Measurements from ENCODE around the gene LPIN1. TPM values are rescaled to one million over a fixed set of nuclear protein-coding genes. Genes with fewer than 3 reads are reported as not detected.

Gene LPIN1
- polyA plus RNA-seq, 2 of the 4 experiments (the other 2 are of a cell fraction) = 19.2 to 27.5 TPM

GRCh38 chr2:11784747-11785610, 38.5 kb downstream of the LPIN1 start:
- ATAC-seq (peak; percentile 70 to 96; a peak in 5 of 6 replicates), FAIRE-seq (no peak), DNase-seq (ENCODE audit: low read depth in 1 of 2, low spot score in 1 of 2) (peak; percentile 34 to 65)
- CTCF ChIA-PET = interaction anchor here (0.7 to 18.1 kb wide), 51 partner anchors 8 to 1222 kb away, joined by 3 to 700 read pairs (median 5); partner anchors contain the start of gene LPIN1
- TF ChIP-seq RAD21 (conservative IDR thresholded peaks at IDR 0.05 in 1 of 2, IDR thresholded peaks at IDR 0.05 in 1 of 2) (peak; percentile 27 to 64; a peak in 4 of 5 replicates), NR3C1 (IDR thresholded peaks at IDR 0.05) (no peak), CTCF (IDR thresholded peaks at IDR 0.05) (peak; percentile 92), SMC3 (IDR thresholded peaks at IDR 0.05) (peak; percentile 85)
- POLR2A ChIA-PET = no interaction called here
- H3K27ac ChIP-seq = no peak overlapping the region
- no peak overlapping the region for H3K4me3 ChIP-seq
- 56% methylated on average over 34 of the region's 50 CpGs for WGBS (ENCODE audit: missing lambda C conversion rate)
- H3K4me1 ChIP-seq = no peaks in the 10 kb centered on the region
- no peaks in the 10 kb centered on the region for H3K9me3 ChIP-seq
- H3K4me2 ChIP-seq = peak overlapping the region; percentile 43

GRCh38 chr2:11785611-11785940, 39.1 kb downstream of the LPIN1 start:
- ChIA-PET CTCF (interaction anchor here (0.8 to 18.1 kb wide), 39 partner anchors 8 to 1221 kb away, joined by 3 to 700 read pairs (median 7); partner anchors contain the start of gene LPIN1), POLR2A (no interaction called here)
- 96% methylated on average over 9 of the region's 9 CpGs for WGBS (ENCODE audit: missing lambda C conversion rate)
- Histone ChIP-seq H3K4me1 (no peaks in the 10 kb centered on the region), H3K9me3 (no peaks in the 10 kb centered on the region), H3K27ac (no peak overlapping the region), H3K4me2 (no peak overlapping the region), H3K4me3 (no peak overlapping the region)
- DNase-seq (ENCODE audit: low read depth in 1 of 2, low spot score in 1 of 2) = no peak
- ATAC-seq = no peak
- TF ChIP-seq HES2 (IDR thresholded peaks at IDR 0.05) = no peak
- FAIRE-seq = no peak

GRCh38 chr2:11786191-11786590, 39.8 kb downstream of the LPIN1 start:
- ATAC-seq (no peak), FAIRE-seq (no peak), DNase-seq (ENCODE audit: low read depth in 1 of 2, low spot score in 1 of 2) (no peak)
- POLR2A ChIA-PET = no interaction called here
- no peaks in the 10 kb centered on the region for H3K4me1 ChIP-seq
- CTCF ChIA-PET = interaction anchor here (1.2 to 18.1 kb wide), 15 partner anchors 10 to 1221 kb away, joined by 3 to 700 read pairs (median 13); no protein-coding TSS in a partner anchor
- 96% methylated on average over 7 of the region's 9 CpGs for WGBS (ENCODE audit: missing lambda C conversion rate)
- no peak overlapping the region for H3K4me3 ChIP-seq
- TF ChIP-seq ZC3H11A (IDR thresholded peaks at IDR 0.05) (no peak), NR3C1 (IDR thresholded peaks at IDR 0.05) (no peak), BHLHE40 (IDR thresholded peaks at IDR 0.05; ENCODE audit: low read depth, low read length) (no peak), ZFP36 (IDR thresholded peaks at IDR 0.05; ENCODE audit: borderline replicate concordance, partially characterized antibody) (no peak), ZNF302 (CRISPR knock-in tag; IDR thresholded peaks at IDR 0.05) (no peak), PHF8 (IDR thresholded peaks at IDR 0.05; ENCODE audit: borderline replicate concordance, low read depth) (no peak), JUNB (IDR thresholded peaks at IDR 0.05) (no peak), HEYL (CRISPR knock-in tag; IDR thresholded peaks at IDR 0.05) (no peak), HOXA7 (CRISPR knock-in tag; IDR thresholded peaks at IDR 0.05) (no peak), HOXB5 (CRISPR knock-in tag; IDR thresholded peaks at IDR 0.05) (no peak), RFX5 (IDR thresholded peaks at IDR 0.05) (no peak), MAZ (IDR thresholded peaks at IDR 0.05; ENCODE audit: borderline replicate concordance, low read depth, low read length) (no peak), SMC3 (IDR thresholded peaks at IDR 0.05) (no peak), HDAC2 (IDR thresholded peaks at IDR 0.05) (no peak), CHD4 (IDR thresholded peaks at IDR 0.05; ENCODE audit: borderline replicate concordance) (no peak), ESRRA (IDR thresholded peaks at IDR 0.05; ENCODE audit: borderline replicate concordance, low read length) (no peak), HOXB13 (CRISPR knock-in tag; IDR thresholded peaks at IDR 0.05; ENCODE audit: low read depth) (no peak), CBX2 (IDR thresholded peaks at IDR 0.05; ENCODE audit: borderline replicate concordance, low read depth) (no peak)
- no peak overlapping the region for H3K27ac ChIP-seq
- no peak overlapping the region for H3K4me2 ChIP-seq
- no peaks in the 10 kb centered on the region for H3K9me3 ChIP-seq

All from A549 (cell line).